GM18517 (cell line): ENCODE data around the gene HMCN2.

Experiments used
- ATAC-seq: cut with Tn5 transposase; IDR thresholded peaks from one replicate; pipeline ENCODE4 v1.9.1; 2021; ENCODE audit warnings: mild to moderate bottlenecking, moderate library complexity; ENCODE audit not compliant: unreplicated experiment

HMCN2 gene

DNA sequence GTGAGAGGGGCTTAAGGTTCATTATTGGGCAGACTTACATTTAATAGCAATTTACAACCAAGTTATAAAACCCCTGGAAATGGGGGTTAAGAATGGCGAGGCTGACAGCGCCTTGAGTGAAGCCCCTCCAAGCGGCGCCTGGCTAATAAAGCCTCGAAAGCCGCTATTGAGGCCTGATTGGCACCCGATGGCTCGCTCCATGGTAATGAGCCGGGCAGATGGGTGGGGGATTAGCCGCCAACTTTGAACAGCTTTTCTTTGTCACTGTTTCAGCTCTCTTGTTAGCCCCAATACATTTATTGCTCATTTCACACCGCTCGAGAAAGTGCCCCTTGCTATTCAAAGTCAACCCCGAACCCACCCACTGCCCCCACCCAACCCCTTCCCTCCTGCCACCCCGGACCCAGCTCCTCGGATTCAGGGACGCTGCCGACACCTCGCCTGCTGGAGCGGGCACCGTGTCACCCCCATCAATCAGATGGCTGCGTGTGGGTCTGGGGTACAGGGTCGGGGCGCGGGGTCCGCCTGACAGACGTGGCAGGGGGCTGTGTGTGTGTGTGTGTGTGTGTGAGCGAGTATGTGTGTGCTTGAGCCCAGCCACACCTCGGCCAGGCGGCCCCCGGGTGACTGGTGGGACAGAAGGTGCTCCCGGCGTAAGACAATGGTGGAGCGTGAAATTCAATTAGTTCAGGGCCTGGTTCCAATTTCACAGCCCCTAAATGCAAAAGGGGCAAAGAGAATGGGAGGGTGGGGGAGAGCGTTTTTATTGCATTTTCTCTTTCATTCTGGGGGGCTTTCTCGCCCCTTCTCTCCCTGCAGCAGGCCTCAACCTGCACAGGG is 213.4 kb downstream of the HMCN2 start:
- ATAC-seq = no peak

DNA sequence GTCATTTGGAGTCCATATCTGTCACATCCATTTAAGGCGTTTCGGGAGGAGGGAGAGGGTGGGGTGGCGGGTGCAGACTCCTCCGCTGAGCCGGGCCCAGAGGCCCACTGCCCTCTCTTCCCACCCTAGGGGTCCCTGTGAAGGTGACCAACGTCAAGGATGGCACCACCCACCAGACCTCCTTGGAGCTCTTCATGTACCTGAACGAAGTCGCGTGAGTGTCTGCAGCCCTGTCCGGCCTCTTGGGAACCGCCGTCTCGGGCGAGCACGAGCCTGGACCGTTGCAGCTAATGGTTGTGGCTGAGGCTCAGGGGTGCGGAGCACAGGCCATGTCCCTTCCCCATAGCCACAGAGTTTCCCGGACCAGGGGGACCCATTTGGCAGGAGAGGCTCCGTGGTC is 214.0 kb downstream of the HMCN2 start:
- ATAC-seq = no peak

DNA sequence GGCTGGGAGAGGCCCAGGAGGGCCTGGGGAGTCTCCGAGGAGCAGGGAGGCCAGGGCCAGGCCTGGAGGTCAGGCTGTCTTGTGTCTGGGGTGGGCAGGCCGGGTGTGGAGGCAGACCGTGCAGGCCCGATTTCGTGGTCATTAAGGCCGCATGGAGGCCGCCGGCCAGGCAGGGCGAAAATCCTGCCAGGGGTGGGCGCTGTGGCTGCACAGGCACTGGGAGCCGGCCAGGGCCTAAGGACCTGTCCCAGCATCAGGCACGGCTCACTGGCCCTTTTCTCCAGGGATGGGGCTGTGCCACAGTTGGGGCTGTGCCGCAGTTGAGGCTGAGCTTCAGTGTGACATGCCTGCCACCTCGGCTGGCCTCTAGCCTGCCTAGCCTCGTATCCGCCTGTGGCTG is 215.1 kb downstream of the HMCN2 start:
- no peak for ATAC-seq

GRCh38 chr9:130482463-130482862 is 216.9 kb downstream of the HMCN2 start:
- ATAC-seq = no peak

DNA sequence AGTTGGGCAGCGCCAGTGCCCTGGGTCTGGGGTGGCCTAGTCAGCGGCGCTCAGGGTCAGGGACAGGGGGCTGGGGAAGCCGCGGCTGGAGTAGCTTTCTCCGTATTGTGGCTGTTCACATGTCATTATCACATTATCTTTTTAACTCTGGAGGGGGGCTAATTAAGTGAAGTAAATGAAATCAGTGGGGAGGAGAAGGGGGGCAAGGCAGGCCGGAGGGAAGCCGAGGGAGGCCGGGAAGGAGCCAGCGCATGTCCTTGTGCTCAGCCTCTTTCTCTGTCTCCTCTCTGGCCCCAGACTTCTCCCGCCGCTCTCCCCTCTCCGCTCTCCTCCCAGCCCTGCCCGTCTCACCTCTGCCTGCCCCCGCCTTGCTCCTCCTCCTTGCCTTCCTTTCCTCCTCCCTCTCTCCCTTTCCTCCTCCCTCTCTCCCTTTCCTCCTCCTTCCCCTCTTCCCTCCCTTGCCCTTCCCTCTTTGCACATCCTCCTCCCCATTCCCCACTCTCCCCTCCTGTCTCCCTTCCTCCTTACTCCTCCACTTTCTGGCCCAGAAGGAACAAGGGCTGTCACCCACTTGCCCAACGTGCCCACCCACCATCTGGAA is 217.9 kb downstream of the HMCN2 start:
- no peak for ATAC-seq
